ENCODE data around the gene MXRA8. TPM values are rescaled to one million over a fixed set of nuclear protein-coding genes. Genes with fewer than 3 reads are reported as not detected.

Gene MXRA8
- total and polyA plus RNA-seq, 8 donors = 78.3 to 151 (median 136) TPM

GRCh38 chr1:1365875-1366698 is 7.7 kb upstream of the MXRA8 start:
- no peak overlapping the region for H3K4me3 ChIP-seq
- intact Hi-C loops (cut with DNase I) = no loop called here
- DNase-seq (no peak), ATAC-seq (no peak)
- H3K9me3 ChIP-seq = peaks cover 0 to 3% of the 10 kb centered on the region in 2 donors
- no peak overlapping the region for H3K27ac ChIP-seq
- no peaks in the 10 kb centered on the region for H3K36me3 ChIP-seq
- peaks cover 0 to 21% of the 10 kb centered on the region in 2 donors for H3K27me3 ChIP-seq
- H3K4me1 ChIP-seq = peaks cover 0 to 3% of the 10 kb centered on the region in 2 donors
- TF ChIP-seq, protein P1, sequence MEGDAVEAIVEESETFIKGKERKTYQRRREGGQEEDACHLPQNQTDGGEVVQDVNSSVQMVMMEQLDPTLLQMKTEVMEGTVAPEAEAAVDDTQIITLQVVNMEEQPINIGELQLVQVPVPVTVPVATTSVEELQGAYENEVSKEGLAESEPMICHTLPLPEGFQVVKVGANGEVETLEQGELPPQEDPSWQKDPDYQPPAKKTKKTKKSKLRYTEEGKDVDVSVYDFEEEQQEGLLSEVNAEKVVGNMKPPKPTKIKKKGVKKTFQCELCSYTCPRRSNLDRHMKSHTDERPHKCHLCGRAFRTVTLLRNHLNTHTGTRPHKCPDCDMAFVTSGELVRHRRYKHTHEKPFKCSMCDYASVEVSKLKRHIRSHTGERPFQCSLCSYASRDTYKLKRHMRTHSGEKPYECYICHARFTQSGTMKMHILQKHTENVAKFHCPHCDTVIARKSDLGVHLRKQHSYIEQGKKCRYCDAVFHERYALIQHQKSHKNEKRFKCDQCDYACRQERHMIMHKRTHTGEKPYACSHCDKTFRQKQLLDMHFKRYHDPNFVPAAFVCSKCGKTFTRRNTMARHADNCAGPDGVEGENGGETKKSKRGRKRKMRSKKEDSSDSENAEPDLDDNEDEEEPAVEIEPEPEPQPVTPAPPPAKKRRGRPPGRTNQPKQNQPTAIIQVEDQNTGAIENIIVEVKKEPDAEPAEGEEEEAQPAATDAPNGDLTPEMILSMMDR (IDR thresholded peaks at IDR 0.05) = no peak

GRCh38 chr1:1364266-1364665 is 5.9 kb upstream of the MXRA8 start:
- Histone ChIP-seq H3K27me3 (peaks cover 0 to 40% of the 10 kb centered on the region in 2 donors), H3K36me3 (no peaks in the 10 kb centered on the region), H3K4me3 (no peak overlapping the region), H3K4me1 (peaks cover 3 to 7% of the 10 kb centered on the region in 2 donors), H3K9me3 (peaks cover 0 to 3% of the 10 kb centered on the region in 2 donors), H3K27ac (no peak overlapping the region)
- TF ChIP-seq, protein P1 (IDR thresholded peaks at IDR 0.05) = no peak
- ATAC-seq = no peak
- intact Hi-C loops (cut with DNase I) = no loop called here
- peak in 1 of 4 donors; percentile 65 for DNase-seq

DNA sequence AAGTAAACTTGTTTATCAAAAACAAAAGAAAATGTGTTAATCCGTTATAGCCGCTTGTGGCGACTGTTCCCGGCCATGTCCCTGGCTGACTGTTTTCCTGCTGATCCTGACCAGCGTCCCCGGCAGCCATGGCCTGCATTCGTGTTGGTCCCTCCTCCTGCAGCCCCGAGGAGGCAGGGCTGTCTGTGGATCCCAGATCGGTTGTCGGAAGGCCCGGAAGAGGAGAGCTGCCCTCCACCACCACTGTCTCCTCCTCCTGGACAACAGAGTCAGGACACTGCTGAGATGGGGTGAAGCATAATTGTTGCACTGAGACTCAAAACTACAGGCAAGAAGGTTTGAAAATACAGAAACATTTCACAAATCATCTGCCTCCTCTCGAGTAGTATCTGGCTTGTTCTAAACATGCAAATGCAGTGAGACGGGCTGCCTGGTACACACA is 3.6 kb upstream of the MXRA8 start:
- TF ChIP-seq, protein P1 (IDR thresholded peaks at IDR 0.05) = no peak
- H3K4me3 ChIP-seq = no peak overlapping the region
- H3K27me3 ChIP-seq = peaks cover 0 to 62% of the 10 kb centered on the region in 2 donors
- H3K36me3 ChIP-seq = no peaks in the 10 kb centered on the region
- intact Hi-C loops (cut with DNase I) = no loop called here
- no peaks in the 10 kb centered on the region for H3K9me3 ChIP-seq
- no peak for ATAC-seq
- H3K27ac ChIP-seq = peak overlapping the region; percentile 48 to 87
- peak in 2 of 4 donors; percentile 63 to 65 for DNase-seq
- peaks cover 13% of the 10 kb centered on the region in 2 donors for H3K4me1 ChIP-seq

DNA sequence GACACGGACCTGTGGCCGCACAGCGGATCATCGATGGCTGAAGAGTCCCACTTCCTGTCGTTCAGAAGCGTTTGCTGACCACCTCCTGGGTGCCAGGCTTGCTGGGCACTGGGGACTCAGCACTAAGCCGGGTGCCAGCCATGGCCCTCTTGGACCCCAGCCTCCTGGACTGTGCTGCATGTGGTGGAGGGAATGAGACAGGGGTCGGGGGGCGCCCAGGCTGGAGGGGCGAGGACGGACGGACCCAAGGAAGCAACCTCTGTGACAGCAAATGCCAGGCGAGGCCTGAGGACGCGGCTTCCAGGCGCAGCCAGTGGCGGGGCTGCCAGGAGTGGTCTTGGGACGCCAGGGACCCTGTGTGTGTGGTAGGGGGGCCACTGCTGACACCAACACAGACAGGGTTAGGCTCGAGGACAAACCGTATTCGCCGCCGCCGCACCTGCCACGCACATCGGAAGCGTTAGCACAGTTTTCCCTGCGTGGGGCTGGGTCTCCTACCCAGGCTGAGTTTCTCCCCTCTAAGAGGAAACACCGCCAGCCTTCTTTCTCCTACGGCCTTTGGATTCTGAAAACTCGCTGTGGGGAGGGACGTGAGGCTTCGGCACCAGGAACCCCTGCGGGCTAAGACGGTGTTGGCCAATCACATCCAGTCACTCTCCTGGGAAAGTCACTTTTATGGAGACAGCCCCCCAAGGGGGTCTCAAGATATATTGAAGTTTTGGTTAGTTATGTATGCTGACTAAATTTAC is 3.1 kb upstream of the MXRA8 start:
- Histone ChIP-seq H3K27me3 (peaks cover 0 to 68% of the 10 kb centered on the region in 2 donors), H3K36me3 (no peaks in the 10 kb centered on the region), H3K9me3 (no peaks in the 10 kb centered on the region), H3K4me3 (no peak overlapping the region), H3K4me1 (peaks cover 13% of the 10 kb centered on the region in 2 donors), H3K27ac (peak overlapping the region; percentile 48 to 87)
- ATAC-seq (no peak), DNase-seq (peak in 1 of 4 donors; percentile 68)
- TF ChIP-seq, protein P1 (IDR thresholded peaks at IDR 0.05) = no peak
- intact Hi-C loops (cut with DNase I) = no loop called here
